Measurements from ENCODE around the gene MAN1C1. TPM values are rescaled to one million over a fixed set of nuclear protein-coding genes. Genes with fewer than 3 reads are reported as not detected.

MAN1C1 gene
- total and polyA plus RNA-seq, 9 of the 15 experiments (the other 6 are each of a cell fraction or from before 2014, with no cell fraction given) = 0.04 to 0.44 (median 0.10) TPM; not detected in 3

GRCh38 chr1:25772164-25772563 lies 155.6 kb downstream of the MAN1C1 start:
- H4K20me1 ChIP-seq (replicated peaks; ENCODE audit: control insufficient read depth, insufficient read depth, low read length) = peaks cover 7% of the 10 kb centered on the region; the same call in 1 of the 2 replicates
- FAIRE-seq (no peak), ATAC-seq (no peak), DNase-seq (ENCODE audit: extremely low read depth in 1 of 4, low spot score in 3 of 4) (no peak)
- H3K27ac ChIP-seq (ENCODE audit: extremely low read depth, low read depth, low read length) = no peak overlapping the region
- BruUV-seq (replicated peaks) = no TSS peak
- in situ Hi-C loops (cut with MboI) (no loop called here), intact Hi-C loops (cut with micrococcal nuclease) (no loop called here)
- H3K9me1 ChIP-seq (ENCODE audit: control insufficient read depth, insufficient read depth, low read length) = no peaks in the 10 kb centered on the region
- H3K4me3 ChIP-seq = no peak overlapping the region
- H3K27me3 ChIP-seq (ENCODE audit: control insufficient read depth in 2 of 2, insufficient read depth in 2 of 2, low read length in 2 of 2) = peaks cover 4 to 36% of the 10 kb centered on the region in 2 experiments; a peak in 4 of 5 replicates
- TF ChIP-seq TEAD1 (CRISPR knock-in tag; IDR thresholded peaks at IDR 0.05) (0 out of 4 replicates have a peak, but pooled peaks of 1 of the 2 experiments have one; percentile 23), ZNF717 (CRISPR knock-in tag; IDR thresholded peaks at IDR 0.05) (no peak)
- H2AFZ ChIP-seq (ENCODE audit: low read depth, low read length) = no peak overlapping the region
- ChIA-PET POLR2A (interaction anchor here (0.8 to 2.1 kb wide), 3 partner anchors 13 to 221 kb away, joined by 3 to 8 read pairs (median 3); no protein-coding TSS in a partner anchor), CTCF (ENCODE audit: low intra/inter-chr PET ratio) (no interaction called here)
- 72% methylated on average over 5 of the region's 5 CpGs for WGBS (ENCODE audit: insufficient coverage, low coverage, missing lambda C conversion rate)
- H3K9me3 ChIP-seq (replicated peaks; ENCODE audit: control insufficient read depth, insufficient read depth, low read depth, low read length) = no peaks in the 10 kb centered on the region; the same call in 1 of the 2 replicates
- no peaks in the 10 kb centered on the region for H3K36me3 ChIP-seq (ENCODE audit: control insufficient read depth, insufficient read depth, low read length)
- H3K79me2 ChIP-seq (ENCODE audit: control insufficient read depth, insufficient read depth, low read length) = no peaks in the 10 kb centered on the region
- no peak overlapping the region for H3K9ac ChIP-seq (ENCODE audit: insufficient read depth in 1 of 2, low read depth in 2 of 2, low read length in 2 of 2)
- H3K4me1 ChIP-seq (replicated peaks in 1 of 2; ENCODE audit: control insufficient read depth in 2 of 2, insufficient read depth in 2 of 2, low read length in 2 of 2) = peaks cover 0 to 27% of the 10 kb centered on the region in 2 experiments; a peak in 3 of 5 replicates
- no peak overlapping the region for H3K4me2 ChIP-seq (ENCODE audit: insufficient read depth, low read length)

- H3K9ac ChIP-seq (ENCODE audit: insufficient read depth in 1 of 2, low read depth in 2 of 2, low read length in 2 of 2) = no peak overlapping the region
- H3K9me3 ChIP-seq (replicated peaks; ENCODE audit: control insufficient read depth, insufficient read depth, low read depth, low read length) = no peaks in the 10 kb centered on the region; the same call in 1 of the 2 replicates
- CTCF ChIA-PET (ENCODE audit: low intra/inter-chr PET ratio) = interaction anchor here (0.7 kb wide), 1 partner anchor 55 kb away, joined by 3 read pairs; no protein-coding TSS in a partner anchor
- TF ChIP-seq SMARCA5 (IDR thresholded peaks at IDR 0.05) (peak; percentile 39; the same call in 1 of the 2 replicates), NFATC3 (IDR thresholded peaks at IDR 0.05) (no peak), POLR2G (IDR thresholded peaks at IDR 0.05; ENCODE audit: low read depth, low read length) (no peak), BCOR (IDR thresholded peaks at IDR 0.05) (0 out of 2 replicates have a peak, but pooled peaks have one; percentile 32), PHF8 (IDR thresholded peaks at IDR 0.05; ENCODE audit: borderline replicate concordance, low read length) (no peak)
- H2AFZ ChIP-seq (ENCODE audit: low read depth, low read length) = no peak overlapping the region
- FAIRE-seq = no peak
- H3K27ac ChIP-seq (ENCODE audit: extremely low read depth, low read depth, low read length) = no peak overlapping the region
- H3K79me2 ChIP-seq (ENCODE audit: control insufficient read depth, insufficient read depth, low read length) = no peaks in the 10 kb centered on the region
- in situ Hi-C loops (cut with MboI) (no loop called here), intact Hi-C loops (cut with micrococcal nuclease) (no loop called here)
- H3K9me1 ChIP-seq (ENCODE audit: control insufficient read depth, insufficient read depth, low read length) = no peaks in the 10 kb centered on the region
- no peaks in the 10 kb centered on the region for H3K36me3 ChIP-seq (ENCODE audit: control insufficient read depth, insufficient read depth, low read length)
- POLR2A ChIA-PET = interaction anchor here (0.8 to 2.1 kb wide), 3 partner anchors 14 to 221 kb away, joined by 3 to 8 read pairs (median 3); no protein-coding TSS in a partner anchor
- DNase-seq (ENCODE audit: extremely low read depth in 1 of 4, low spot score in 3 of 4) = no peak
- peaks cover 4 to 36% of the 10 kb centered on the region in 2 experiments; a peak in 4 of 5 replicates for H3K27me3 ChIP-seq (ENCODE audit: control insufficient read depth in 2 of 2, insufficient read depth in 2 of 2, low read length in 2 of 2)
- no peak for ATAC-seq
- H3K4me2 ChIP-seq (ENCODE audit: insufficient read depth, low read length) = no peak overlapping the region
- no TSS peak for BruUV-seq (replicated peaks)
- 42% methylated on average over 5 of the region's 5 CpGs for WGBS (ENCODE audit: insufficient coverage, low coverage, missing lambda C conversion rate)
- H3K4me3 ChIP-seq = no peak overlapping the region
- H4K20me1 ChIP-seq (replicated peaks; ENCODE audit: control insufficient read depth, insufficient read depth, low read length) = peaks cover 7% of the 10 kb centered on the region; the same call in 1 of the 2 replicates
- peaks cover 0 to 28% of the 10 kb centered on the region in 2 experiments; a peak in 3 of 5 replicates for H3K4me1 ChIP-seq (replicated peaks in 1 of 2; ENCODE audit: control insufficient read depth in 2 of 2, insufficient read depth in 2 of 2, low read length in 2 of 2)
Observed at GRCh38 chr1:25772692-25773245, 156.2 kb downstream of the MAN1C1 start.
